Rectal smooth muscle tissue (tissue), 1 donor: ENCODE measurements around the gene S100A8.
"Not testable (repeated sequence)": the region's sequence is repeated elsewhere in the genome, so short reads cannot be mapped to it uniquely, and the experiment has no call there.

Experiments
- H3K27ac ChIP-seq: one replicate; pipeline ENCODE4 v1.7.0; 2013; ENCODE audit warnings: low read depth, low read length, inconsistent platforms
- H3K27me3 ChIP-seq: one replicate; pipeline ENCODE4 v1.7.0; 2013; ENCODE audit warnings: low read length; ENCODE audit not compliant: control insufficient read depth, insufficient read depth
- H3K36me3 ChIP-seq: one replicate; pipeline ENCODE4 v1.7.0; 2013; ENCODE audit warnings: low read length; ENCODE audit not compliant: control insufficient read depth, insufficient read depth
- H3K4me1 ChIP-seq: one replicate; pipeline ENCODE4 v1.7.0; 2013; ENCODE audit warnings: low read length; ENCODE audit not compliant: control insufficient read depth, insufficient read depth
- H3K4me3 ChIP-seq: one replicate; pipeline ENCODE4 v1.7.0; 2013; ENCODE audit warnings: low read length
- H3K9ac ChIP-seq: one replicate; pipeline ENCODE4 v1.7.0; 2013; ENCODE audit warnings: low read length

Gene S100A8

GRCh38 chr1:153356392-153357075 lies 34.3 kb downstream of the S100A8 start:
- H3K36me3 ChIP-seq = no peaks in the 10 kb centered on the region
- no peaks in the 10 kb centered on the region for H3K27me3 ChIP-seq
- H3K4me1 ChIP-seq = no peaks in the 10 kb centered on the region
- H3K9ac ChIP-seq = no peak overlapping the region
- H3K4me3 ChIP-seq = no peak overlapping the region
- no peak overlapping the region for H3K27ac ChIP-seq

- H3K4me3 ChIP-seq = no peak overlapping the region
- H3K27ac ChIP-seq = no peak overlapping the region
- H3K9ac ChIP-seq = no peak overlapping the region
- no peaks in the 10 kb centered on the region for H3K27me3 ChIP-seq
- H3K36me3 ChIP-seq = no peaks in the 10 kb centered on the region
- no peaks in the 10 kb centered on the region for H3K4me1 ChIP-seq
Measured at GRCh38 chr1:153355445-153356071, 35.3 kb downstream of the S100A8 start.

GRCh38 chr1:153354515-153355193 lies 36.2 kb downstream of the S100A8 start:
- no peak overlapping the region for H3K9ac ChIP-seq
- H3K27ac ChIP-seq = no peak overlapping the region

GRCh38 chr1:153353226-153353947 lies 37.5 kb downstream of the S100A8 start:
- no peaks in the 10 kb centered on the region for H3K27me3 ChIP-seq
- no peak overlapping the region for H3K9ac ChIP-seq
- no peaks in the 10 kb centered on the region for H3K36me3 ChIP-seq
- H3K4me1 ChIP-seq = no peaks in the 10 kb centered on the region
- no peak overlapping the region for H3K4me3 ChIP-seq
- H3K27ac ChIP-seq = no peak overlapping the region

More at GRCh38 chr1:153354515-153355193, 36.2 kb downstream of the S100A8 start:
- H3K36me3 ChIP-seq = no peaks in the 10 kb centered on the region
- no peaks in the 10 kb centered on the region for H3K4me1 ChIP-seq
- no peaks in the 10 kb centered on the region for H3K27me3 ChIP-seq
- no peak overlapping the region for H3K4me3 ChIP-seq

GRCh38 chr1:153352523-153352922 lies 38.4 kb downstream of the S100A8 start:
- no peak overlapping the region for H3K9ac ChIP-seq
- no peaks in the 10 kb centered on the region for H3K27me3 ChIP-seq
- H3K4me3 ChIP-seq = no peak overlapping the region
- no peaks in the 10 kb centered on the region for H3K4me1 ChIP-seq
- H3K27ac ChIP-seq = no peak overlapping the region
- H3K36me3 ChIP-seq = no peaks in the 10 kb centered on the region

GRCh38 chr1:153350321-153350957 lies 40.4 kb downstream of the S100A8 start:
- no peaks in the 10 kb centered on the region for H3K27me3 ChIP-seq
- H3K4me3 ChIP-seq = no peak overlapping the region
- no peaks in the 10 kb centered on the region for H3K4me1 ChIP-seq
- H3K27ac ChIP-seq = no peak overlapping the region
- no peaks in the 10 kb centered on the region for H3K36me3 ChIP-seq
- H3K9ac ChIP-seq = no peak overlapping the region

GRCh38 chr1:153349363-153350320 lies 41.2 kb downstream of the S100A8 start:
- Histone ChIP-seq H3K27me3 (no peaks in the 10 kb centered on the region), H3K36me3 (no peaks in the 10 kb centered on the region), H3K27ac (no peak overlapping the region)

GRCh38 chr1:153348511-153349362 lies 42.1 kb downstream of the S100A8 start, which contains the start of gene PGLYRP4:
PGLYRP4 (minus strand) TSS chr1:153348841; CDS start chr1:153347932, 909 bp downstream.
- Histone ChIP-seq H3K36me3 (no peaks in the 10 kb centered on the region), H3K27ac (no peak within 1 kb of the TSS), H3K27me3 (no peaks in the 10 kb centered on the region), H3K4me1 (no peaks in the 10 kb centered on the region), H3K9ac (no peak within 1 kb of the TSS), H3K4me3 (no peak within 1 kb of the TSS)

More at GRCh38 chr1:153349363-153350320, 41.2 kb downstream of the S100A8 start:
- no peak overlapping the region for H3K9ac ChIP-seq
- no peak overlapping the region for H3K4me3 ChIP-seq
- H3K4me1 ChIP-seq = no peaks in the 10 kb centered on the region

- no peaks in the 10 kb centered on the region for H3K27me3 ChIP-seq
- H3K36me3 ChIP-seq = no peaks in the 10 kb centered on the region
- no peak overlapping the region for H3K9ac ChIP-seq
- H3K4me3 ChIP-seq = no peak overlapping the region
- no peak overlapping the region for H3K27ac ChIP-seq
- H3K4me1 ChIP-seq = no peaks in the 10 kb centered on the region
Measured at GRCh38 chr1:153347856-153348255, 43.0 kb downstream of the S100A8 start.

GRCh38 chr1:153347049-153347448 lies 43.8 kb downstream of the S100A8 start:
- not testable (repeated sequence) for H3K4me1 ChIP-seq, H3K27ac ChIP-seq, H3K4me3 ChIP-seq, H3K27me3 ChIP-seq, H3K9ac ChIP-seq, H3K36me3 ChIP-seq
